LHCN-M2 (cell line): ENCODE measurements around the gene RNF182. TPM values are rescaled to one million over a fixed set of nuclear protein-coding genes. Genes with fewer than 3 reads are reported as not detected.
"Not testable (repeated sequence)": the region's sequence is repeated elsewhere in the genome, so short reads cannot be mapped to it uniquely, and the experiment has no call there.

Experiments
- DNase-seq: peaks from one replicate; pipeline ENCODE4 v3.0.0-alpha.2; 2012; ENCODE audit warnings: low read depth
- polyA plus RNA-seq: library from polyadenylated mRNA; unstranded; fragments of >200 nt; gene quantifications from one replicate; pipeline ENCODE4 v1.2.1, GENCODE V29; 2012; ENCODE audit warnings: missing spikeins
- total RNA-seq: library from RNA; depleted of rRNA; stranded (reverse); fragments of >200 nt; gene quantifications from 2 replicates; pipeline ENCODE4 v1.2.3, GENCODE V29; 2014; rRNA removed

Gene RNF182
- total RNA-seq: 2.1 and 3.2 TPM in 2 replicates
- polyA plus RNA-seq: 0.70 TPM

GRCh38 chr6:13924949-13925881 is at the start of gene RNF182:
Gene RNF182, plus strand, starts transcription at chr6:13924952. Its CDS starts 52,168 bp downstream, at chr6:13977120.
- no peak for DNase-seq

GRCh38 chr6:13877051-13877450 is 47.7 kb upstream of the RNF182 start:
- peak; percentile 5 for DNase-seq

GRCh38 chr6:13880061-13880663 is 44.6 kb upstream of the RNF182 start:
- not testable (repeated sequence) for DNase-seq

- no peak for DNase-seq
Observed at GRCh38 chr6:13881621-13882165, 43.1 kb upstream of the RNF182 start.

GRCh38 chr6:13883966-13884365 is 40.8 kb upstream of the RNF182 start:
- no peak for DNase-seq

GRCh38 chr6:13884397-13884796 is 40.4 kb upstream of the RNF182 start:
- no peak for DNase-seq

- DNase-seq: no peak
Observed at GRCh38 chr6:13885601-13886000, 39.2 kb upstream of the RNF182 start.

- DNase-seq: no peak
Observed at GRCh38 chr6:13886949-13887348, 37.8 kb upstream of the RNF182 start.

GRCh38 chr6:13892017-13892645 is 32.6 kb upstream of the RNF182 start:
- DNase-seq: no peak

GRCh38 chr6:13902922-13903321 is 21.8 kb upstream of the RNF182 start:
- no peak for DNase-seq

GRCh38 chr6:13903364-13903763 is 21.4 kb upstream of the RNF182 start:
- DNase-seq: no peak

- no peak for DNase-seq
Observed at GRCh38 chr6:13907001-13907350, 17.8 kb upstream of the RNF182 start.

GRCh38 chr6:13907614-13908215 is 17.0 kb upstream of the RNF182 start:
- no peak for DNase-seq

GRCh38 chr6:13908955-13909381 is 15.8 kb upstream of the RNF182 start:
- DNase-seq: peak; percentile 50

GRCh38 chr6:13910443-13910842 is 14.3 kb upstream of the RNF182 start:
- no peak for DNase-seq

- DNase-seq: no peak
Observed at GRCh38 chr6:13911337-13911736, 13.4 kb upstream of the RNF182 start.

GRCh38 chr6:13913226-13914001 is 11.3 kb upstream of the RNF182 start:
- DNase-seq: no peak

- no peak for DNase-seq
Observed at GRCh38 chr6:13914351-13914750, 10.4 kb upstream of the RNF182 start.

- no peak for DNase-seq
Observed at GRCh38 chr6:13915561-13916229, 9.1 kb upstream of the RNF182 start.

GRCh38 chr6:13916230-13916944 is 8.4 kb upstream of the RNF182 start:
- peak; percentile 13 for DNase-seq
